ENCODE data around the gene GHRH. TPM values are rescaled to one million over a fixed set of nuclear protein-coding genes. Genes with fewer than 3 reads are reported as not detected.

The GHRH gene
- total RNA-seq, 3 donors from 2014 or later = not detected

- Mint-ChIP-seq H3K36me3 (ENCODE audit: insufficient read depth) (peaks cover 46% of the 10 kb centered on the region), H3K4me1 (ENCODE audit: low read depth) (no peaks in the 10 kb centered on the region), H3K4me3 (no peak overlapping the region), H3K27me3 (ENCODE audit: low read depth) (no peaks in the 10 kb centered on the region), H3K9me3 (no peaks in the 10 kb centered on the region)
- DNase-seq (no peak), ATAC-seq (no peak)
Observed at GRCh38 chr20:37229357-37229756, 32.3 kb downstream of the GHRH start.

DNA sequence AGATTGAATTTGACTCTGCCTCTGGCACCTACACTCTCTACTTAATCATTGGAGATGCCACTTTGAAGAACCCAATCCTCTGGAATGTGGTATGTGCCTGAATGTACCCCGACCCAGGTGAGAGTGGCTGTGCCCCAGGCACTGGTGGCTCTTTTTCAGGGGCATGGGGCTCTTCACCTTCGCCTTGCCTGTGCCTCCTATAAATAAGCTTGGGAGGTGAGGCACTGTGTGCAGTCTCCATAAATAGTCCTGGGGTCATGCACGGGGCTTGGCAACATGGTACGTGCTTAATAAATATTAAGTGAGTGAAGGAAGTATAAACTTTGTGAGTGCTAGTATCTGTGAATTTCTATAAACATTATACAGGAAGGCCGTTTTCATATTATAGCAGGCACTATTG is 33.0 kb downstream of the GHRH start:
- Mint-ChIP-seq H3K27me3 (ENCODE audit: low read depth) (no peaks in the 10 kb centered on the region), H3K9me3 (no peaks in the 10 kb centered on the region), H3K4me1 (ENCODE audit: low read depth) (no peaks in the 10 kb centered on the region), H3K4me3 (no peak overlapping the region), H3K36me3 (ENCODE audit: insufficient read depth) (peaks cover 47% of the 10 kb centered on the region)
- DNase-seq = no peak
- no peak for ATAC-seq

DNA sequence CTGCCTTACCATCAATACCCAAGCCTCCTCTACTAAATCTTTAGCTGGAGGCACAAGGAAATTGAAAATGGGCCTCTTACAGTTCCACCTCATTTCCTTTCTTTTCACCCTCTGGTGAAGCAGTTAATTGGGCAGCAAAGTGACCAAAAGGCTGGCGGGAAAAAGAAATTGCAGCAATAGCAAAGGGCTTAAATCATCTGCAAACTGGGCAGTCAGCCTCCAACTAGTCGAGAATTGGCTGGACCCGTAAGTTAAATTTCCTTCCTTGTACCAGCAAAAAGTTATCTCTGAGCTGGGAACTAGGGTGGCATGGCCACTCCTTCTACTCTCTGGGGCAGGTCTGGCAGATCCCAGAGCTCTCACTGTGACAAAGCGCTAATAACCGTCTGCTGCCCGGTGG is 33.5 kb downstream of the GHRH start:
- ATAC-seq (no peak), DNase-seq (no peak)
- Mint-ChIP-seq H3K9me3 (no peaks in the 10 kb centered on the region), H3K4me1 (ENCODE audit: low read depth) (no peaks in the 10 kb centered on the region), H3K4me3 (no peak overlapping the region), H3K27me3 (ENCODE audit: low read depth) (no peaks in the 10 kb centered on the region), H3K36me3 (ENCODE audit: insufficient read depth) (peaks cover 49% of the 10 kb centered on the region)

DNA sequence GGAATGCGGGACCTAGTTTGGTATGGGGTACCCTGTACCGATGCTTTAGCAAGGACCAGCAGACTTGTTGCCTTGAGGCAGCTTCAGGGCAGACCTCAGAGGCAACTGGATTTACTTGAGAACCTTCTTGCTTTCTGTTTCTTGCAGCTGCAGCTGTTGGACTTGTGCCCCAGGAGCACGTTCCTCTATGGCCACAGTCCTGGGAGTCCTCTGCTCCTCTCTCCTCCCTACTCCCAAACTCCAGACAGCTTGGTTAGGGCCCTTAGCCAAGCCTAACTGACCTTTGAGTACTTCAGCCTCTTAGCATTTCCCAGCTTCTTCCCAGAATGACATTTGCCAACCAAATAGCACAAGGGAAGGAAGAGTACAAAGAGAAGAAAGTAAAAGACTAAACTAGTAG is 34.7 kb downstream of the GHRH start:
- ATAC-seq (no peak), DNase-seq (no peak)
- Mint-ChIP-seq H3K9me3 (no peaks in the 10 kb centered on the region), H3K4me1 (ENCODE audit: low read depth) (no peaks in the 10 kb centered on the region), H3K36me3 (ENCODE audit: insufficient read depth) (peaks cover 47% of the 10 kb centered on the region), H3K27me3 (ENCODE audit: low read depth) (no peaks in the 10 kb centered on the region), H3K4me3 (no peak overlapping the region)

DNA sequence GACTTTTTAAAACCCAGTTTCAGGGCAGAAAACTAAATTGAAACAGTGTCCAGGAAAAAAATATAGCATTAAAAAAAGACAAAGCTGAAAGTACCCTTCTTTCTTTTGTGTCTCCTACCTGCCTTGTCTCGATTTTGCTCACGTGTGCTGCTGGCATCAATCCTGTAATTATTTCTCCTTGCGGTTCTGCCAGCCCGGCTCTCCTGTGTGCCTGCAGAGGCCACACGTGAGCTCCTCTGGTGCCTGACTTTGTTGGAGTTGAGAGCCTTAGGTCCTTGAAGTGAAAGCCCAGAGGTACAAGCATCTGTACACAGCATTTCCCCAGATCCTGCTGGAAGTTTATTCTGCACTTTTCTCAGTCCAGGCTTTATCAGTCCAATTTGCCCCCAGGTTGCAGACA is 36.5 kb downstream of the GHRH start:
- no peaks in the 10 kb centered on the region for H3K9me3 Mint-ChIP-seq
- no peaks in the 10 kb centered on the region for H3K4me1 Mint-ChIP-seq (ENCODE audit: low read depth)
- DNase-seq (no peak), ATAC-seq (no peak)
- no peaks in the 10 kb centered on the region for H3K27me3 Mint-ChIP-seq (ENCODE audit: low read depth)
- no peak overlapping the region for H3K4me3 Mint-ChIP-seq
- H3K36me3 Mint-ChIP-seq (ENCODE audit: insufficient read depth) = peaks cover 45% of the 10 kb centered on the region

- no peaks in the 10 kb centered on the region for H3K4me1 Mint-ChIP-seq (ENCODE audit: low read depth)
- H3K36me3 Mint-ChIP-seq (ENCODE audit: insufficient read depth) = peaks cover 45% of the 10 kb centered on the region
- no peaks in the 10 kb centered on the region for H3K9me3 Mint-ChIP-seq
- H3K4me3 Mint-ChIP-seq = no peak overlapping the region
- DNase-seq = no peak
- ATAC-seq = peak in 1 of 2 donors; percentile 28
- no peaks in the 10 kb centered on the region for H3K27me3 Mint-ChIP-seq (ENCODE audit: low read depth)
Observed at GRCh38 chr20:37223053-37223452, 38.6 kb downstream of the GHRH start.

DNA sequence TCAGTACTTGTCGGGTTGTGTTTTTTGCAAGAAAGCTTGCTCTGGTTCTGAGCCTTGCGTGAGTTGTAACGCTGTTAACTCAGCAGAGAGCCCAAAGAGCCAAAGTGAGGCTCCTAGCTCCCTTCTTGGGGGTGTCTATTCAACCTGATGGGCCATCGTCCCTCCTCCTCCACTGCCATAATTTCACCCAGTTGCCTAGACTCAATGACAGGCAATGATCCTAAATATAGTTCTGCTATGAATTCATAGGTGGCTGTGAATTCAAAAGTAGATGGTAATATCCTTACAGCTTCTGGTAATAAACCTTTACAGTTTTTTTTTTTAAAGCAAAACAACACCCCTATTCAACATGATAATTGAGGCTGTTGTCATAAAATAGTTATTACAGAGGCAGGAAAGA is 39.5 kb downstream of the GHRH start:
- H3K4me3 Mint-ChIP-seq = no peak overlapping the region
- H3K36me3 Mint-ChIP-seq (ENCODE audit: insufficient read depth) = peaks cover 45% of the 10 kb centered on the region
- H3K9me3 Mint-ChIP-seq = no peaks in the 10 kb centered on the region
- DNase-seq = no peak
- no peak for ATAC-seq
- no peaks in the 10 kb centered on the region for H3K4me1 Mint-ChIP-seq (ENCODE audit: low read depth)
- no peaks in the 10 kb centered on the region for H3K27me3 Mint-ChIP-seq (ENCODE audit: low read depth)

GRCh38 chr20:37220731-37221130 is 40.9 kb downstream of the GHRH start:
- ATAC-seq (no peak), DNase-seq (no peak)
- Mint-ChIP-seq H3K9me3 (no peaks in the 10 kb centered on the region), H3K27me3 (ENCODE audit: low read depth) (no peaks in the 10 kb centered on the region), H3K36me3 (ENCODE audit: insufficient read depth) (peaks cover 43% of the 10 kb centered on the region), H3K4me3 (no peak overlapping the region), H3K4me1 (ENCODE audit: low read depth) (no peaks in the 10 kb centered on the region)

GRCh38 chr20:37219751-37220668 is 41.6 kb downstream of the GHRH start:
- H3K36me3 Mint-ChIP-seq (ENCODE audit: insufficient read depth) = peaks cover 41% of the 10 kb centered on the region
- ATAC-seq (no peak), DNase-seq (no peak)
- H3K4me1 Mint-ChIP-seq (ENCODE audit: low read depth) = no peaks in the 10 kb centered on the region
- no peak overlapping the region for H3K4me3 Mint-ChIP-seq
- H3K9me3 Mint-ChIP-seq = no peaks in the 10 kb centered on the region
- H3K27me3 Mint-ChIP-seq (ENCODE audit: low read depth) = no peaks in the 10 kb centered on the region

- DNase-seq (no peak), ATAC-seq (no peak)
- Mint-ChIP-seq H3K9me3 (no peaks in the 10 kb centered on the region), H3K4me3 (no peak overlapping the region), H3K27me3 (ENCODE audit: low read depth) (no peaks in the 10 kb centered on the region), H3K36me3 (ENCODE audit: insufficient read depth) (peaks cover 39% of the 10 kb centered on the region), H3K4me1 (ENCODE audit: low read depth) (no peaks in the 10 kb centered on the region)
Observed at GRCh38 chr20:37218976-37219375, 42.6 kb downstream of the GHRH start.

- DNase-seq = no peak
- Mint-ChIP-seq H3K36me3 (ENCODE audit: insufficient read depth) (peaks cover 37% of the 10 kb centered on the region), H3K9me3 (no peaks in the 10 kb centered on the region), H3K4me1 (ENCODE audit: low read depth) (no peaks in the 10 kb centered on the region), H3K4me3 (no peak overlapping the region), H3K27me3 (ENCODE audit: low read depth) (no peaks in the 10 kb centered on the region)
- ATAC-seq = no peak
Observed at GRCh38 chr20:37218441-37218840, 43.2 kb downstream of the GHRH start.

GRCh38 chr20:37209661-37210314 is 51.8 kb downstream of the GHRH start:
- Mint-ChIP-seq H3K27me3 (ENCODE audit: low read depth) (no peaks in the 10 kb centered on the region), H3K9me3 (no peaks in the 10 kb centered on the region), H3K36me3 (ENCODE audit: insufficient read depth) (peaks cover 47% of the 10 kb centered on the region), H3K4me1 (ENCODE audit: low read depth) (no peaks in the 10 kb centered on the region), H3K4me3 (no peak overlapping the region)
- no peak for DNase-seq
- ATAC-seq = no peak

DNA sequence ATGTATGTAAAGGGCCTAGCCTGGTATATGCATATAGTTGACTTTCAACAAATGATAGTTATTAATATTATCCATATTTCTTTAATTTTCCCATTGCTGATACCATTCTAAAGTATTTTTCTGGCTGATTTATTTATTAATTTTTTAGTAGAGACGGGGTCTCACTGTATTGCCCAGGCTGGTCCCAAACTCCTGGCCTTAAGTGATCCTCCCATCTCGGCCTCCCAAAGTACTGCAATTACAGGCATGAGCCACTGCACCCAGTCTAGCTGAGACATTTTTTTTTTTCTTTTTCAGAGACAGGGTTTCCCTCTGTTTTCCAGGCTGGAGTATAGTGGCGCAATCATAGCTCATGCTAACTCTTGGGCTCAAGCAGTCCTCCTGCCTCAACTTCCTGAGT is 52.4 kb downstream of the GHRH start:
- H3K4me3 Mint-ChIP-seq = no peak overlapping the region
- no peaks in the 10 kb centered on the region for H3K27me3 Mint-ChIP-seq (ENCODE audit: low read depth)
- H3K36me3 Mint-ChIP-seq (ENCODE audit: insufficient read depth) = peaks cover 48% of the 10 kb centered on the region
- no peaks in the 10 kb centered on the region for H3K4me1 Mint-ChIP-seq (ENCODE audit: low read depth)
- no peaks in the 10 kb centered on the region for H3K9me3 Mint-ChIP-seq
- DNase-seq (no peak), ATAC-seq (no peak)

DNA sequence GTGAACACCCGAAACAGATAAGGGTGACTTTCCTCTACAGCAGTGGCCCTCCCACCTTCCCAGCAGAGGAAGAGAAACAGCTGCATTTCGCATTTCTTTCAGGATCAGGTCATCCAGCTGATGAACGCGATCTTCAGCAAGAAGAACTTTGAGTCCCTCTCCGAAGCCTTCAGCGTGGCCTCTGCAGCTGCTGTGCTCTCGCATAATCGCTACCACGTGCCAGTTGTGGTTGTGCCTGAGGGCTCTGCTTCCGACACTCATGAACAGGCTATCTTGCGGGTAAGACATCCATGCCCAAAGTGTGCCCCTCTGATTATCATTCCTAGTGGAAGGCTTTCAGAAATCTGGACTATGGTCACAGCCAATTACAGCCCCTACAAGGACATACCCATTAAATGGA is 54.4 kb downstream of the GHRH start:
- no peak overlapping the region for H3K4me3 Mint-ChIP-seq
- H3K4me1 Mint-ChIP-seq (ENCODE audit: low read depth) = no peaks in the 10 kb centered on the region
- H3K9me3 Mint-ChIP-seq = no peaks in the 10 kb centered on the region
- DNase-seq (no peak), ATAC-seq (no peak)
- H3K36me3 Mint-ChIP-seq (ENCODE audit: insufficient read depth) = peaks cover 43% of the 10 kb centered on the region
- H3K27me3 Mint-ChIP-seq (ENCODE audit: low read depth) = no peaks in the 10 kb centered on the region

DNA sequence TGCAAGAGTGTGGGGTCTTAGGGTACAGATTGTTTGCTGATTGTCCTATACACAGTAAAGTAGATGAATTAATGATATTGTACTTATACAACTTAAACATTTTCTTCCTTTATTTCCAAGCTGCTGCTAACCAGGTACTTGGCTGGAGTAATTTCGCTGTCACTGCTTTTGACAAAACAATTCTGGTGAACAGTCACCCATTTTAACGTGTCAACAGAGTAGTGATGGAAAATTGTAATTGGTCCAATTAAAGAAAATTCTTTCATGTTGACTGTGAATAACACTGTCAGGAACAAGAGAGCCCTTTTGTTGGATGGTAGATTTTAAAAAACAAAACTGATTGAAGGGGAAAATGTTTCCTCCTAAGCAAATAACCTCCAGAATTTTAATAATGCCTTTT is 55.8 kb downstream of the GHRH start:
- H3K4me3 Mint-ChIP-seq = no peak overlapping the region
- DNase-seq = no peak
- H3K4me1 Mint-ChIP-seq (ENCODE audit: low read depth) = no peaks in the 10 kb centered on the region
- no peak for ATAC-seq
- H3K9me3 Mint-ChIP-seq = no peaks in the 10 kb centered on the region
- H3K27me3 Mint-ChIP-seq (ENCODE audit: low read depth) = no peaks in the 10 kb centered on the region
- peaks cover 44% of the 10 kb centered on the region for H3K36me3 Mint-ChIP-seq (ENCODE audit: insufficient read depth)
